Non-pigmented ciliary epithelial cell (primary cell): ENCODE measurements around the gene NLRX1.
"Not testable (repeated sequence)": the region's sequence is repeated elsewhere in the genome, so short reads cannot be mapped to it uniquely, and the experiment has no call there.

ENCODE experiments used
- DNase-seq: peaks from one replicate; pipeline ENCODE4 v3.0.0-alpha.2; 2010; ENCODE audit warnings: low read depth

Gene NLRX1

DNA sequence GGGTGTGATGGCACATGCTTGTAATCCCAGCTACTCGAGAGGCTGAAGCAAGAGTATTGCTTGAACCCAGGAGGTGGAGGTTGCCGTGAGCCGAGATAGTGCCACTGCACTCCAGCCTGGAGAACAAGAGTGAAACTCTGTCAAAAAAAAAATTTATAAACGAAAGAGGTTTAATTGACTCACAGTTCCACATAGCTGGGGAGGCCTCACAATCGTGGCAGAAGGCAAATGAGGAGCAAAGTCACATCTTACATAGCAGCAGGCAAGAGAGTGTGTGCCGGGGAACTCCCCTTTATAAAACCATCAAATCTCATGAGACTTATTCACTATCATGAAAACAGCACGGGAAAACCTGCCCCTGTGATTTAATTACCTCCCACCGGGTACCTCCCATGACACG, 15.9 kb downstream of the NLRX1 start:
- DNase-seq, result not testable (repeated sequence)

DNA sequence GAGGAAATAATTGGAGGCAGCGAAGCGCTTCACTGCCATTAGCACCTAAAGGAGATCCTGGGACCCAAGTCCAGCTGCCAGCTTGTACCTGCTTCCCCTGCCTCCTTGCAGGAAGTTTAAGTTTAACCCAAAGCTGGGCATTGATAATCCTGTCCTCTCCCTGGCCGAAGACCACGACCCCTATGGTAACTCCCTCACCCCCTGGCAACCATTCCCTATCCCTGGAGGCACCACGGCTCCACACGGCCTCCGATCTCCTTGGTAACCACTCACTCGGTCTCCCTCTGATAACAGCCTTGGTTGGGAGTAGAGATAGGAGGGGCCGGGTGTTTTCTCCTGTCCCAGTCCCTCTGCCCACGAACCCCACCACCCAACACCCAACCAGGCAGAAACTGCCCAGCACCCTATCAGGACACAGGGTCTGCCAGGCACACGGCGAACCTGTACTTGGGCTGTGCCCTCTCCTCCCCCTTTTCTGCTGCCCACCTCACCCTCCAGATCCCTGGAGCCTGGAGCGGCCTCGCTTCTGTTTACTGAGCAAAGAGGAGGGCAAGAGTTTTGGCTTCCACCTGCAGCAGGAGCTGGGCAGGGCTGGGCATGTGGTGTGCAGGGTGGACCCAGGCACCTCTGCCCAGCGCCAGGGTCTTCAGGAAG, 17.6 kb downstream of the NLRX1 start:
- no peak for DNase-seq

DNA sequence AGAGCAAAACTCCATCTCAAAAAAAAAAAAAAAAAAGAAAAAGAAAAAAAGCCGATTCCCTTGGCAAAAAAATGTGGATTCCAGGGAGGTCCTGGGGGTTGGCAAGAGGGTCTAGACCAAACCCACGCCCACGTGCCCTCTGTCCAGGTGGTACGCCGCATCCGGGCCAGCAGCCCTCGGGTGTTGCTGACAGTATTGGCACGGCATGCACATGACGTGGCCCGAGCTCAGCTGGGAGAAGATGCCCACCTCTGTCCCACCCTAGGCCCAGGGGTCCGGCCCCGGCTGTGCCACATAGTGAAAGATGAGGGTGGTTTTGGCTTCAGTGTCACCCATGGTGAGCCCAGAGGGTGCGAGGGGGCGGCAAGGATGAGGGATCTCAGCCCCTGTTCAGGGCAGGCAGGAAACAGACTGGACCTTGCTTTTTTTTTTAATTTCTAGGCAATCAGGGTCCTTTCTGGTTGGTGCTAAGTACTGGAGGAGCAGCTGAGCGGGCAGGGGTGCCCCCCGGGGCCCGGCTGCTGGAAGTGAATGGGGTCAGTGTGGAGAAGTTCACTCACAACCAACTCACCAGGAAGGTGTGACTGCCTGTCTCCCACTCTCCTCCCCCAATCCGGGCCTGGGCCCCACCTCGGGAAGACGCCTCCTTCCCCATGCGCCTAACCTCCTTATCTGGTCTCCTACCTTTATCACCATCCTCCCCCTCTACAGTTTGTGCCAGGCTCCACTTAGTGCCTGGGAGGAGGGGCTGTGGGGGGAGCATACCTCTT, 18.8 kb downstream of the NLRX1 start:
- no peak for DNase-seq

DNA sequence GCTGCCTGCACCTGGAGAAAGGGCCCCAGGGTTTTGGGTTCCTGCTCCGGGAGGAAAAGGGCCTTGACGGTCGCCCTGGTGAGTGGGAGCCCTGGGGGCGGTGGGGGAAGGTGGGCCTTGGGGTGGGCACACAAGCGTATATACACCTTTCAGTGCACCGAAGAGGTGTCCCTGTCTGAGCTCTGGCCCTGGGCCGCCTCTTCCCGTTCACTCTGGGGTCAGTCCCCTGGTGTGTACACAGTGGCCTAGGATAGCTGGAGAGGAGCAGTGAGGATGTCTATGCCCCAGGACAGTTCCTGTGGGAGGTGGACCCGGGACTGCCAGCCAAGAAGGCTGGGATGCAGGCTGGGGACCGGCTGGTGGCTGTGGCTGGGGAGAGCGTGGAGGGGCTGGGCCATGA, 19.5 kb downstream of the NLRX1 start:
- DNase-seq, result no peak

DNA sequence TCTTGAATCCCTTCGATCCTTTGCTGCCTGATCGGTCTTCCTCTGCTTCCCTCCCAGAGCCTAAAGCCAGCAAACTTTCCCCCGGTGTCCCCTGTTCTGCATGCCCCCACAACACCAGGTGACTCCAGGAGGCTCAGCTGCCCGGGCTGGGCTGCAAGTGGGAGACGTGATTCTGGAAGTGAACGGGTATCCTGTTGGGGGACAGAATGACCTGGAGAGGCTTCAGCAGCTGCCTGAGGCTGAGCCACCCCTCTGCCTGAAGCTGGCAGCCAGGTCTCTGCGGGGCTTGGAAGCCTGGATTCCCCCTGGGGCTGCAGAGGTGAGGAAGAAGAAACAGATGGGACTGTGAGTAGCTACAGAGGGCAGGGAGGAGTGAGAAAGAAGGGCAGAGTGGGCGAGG, 20.4 kb downstream of the NLRX1 start:
- no peak for DNase-seq

DNA sequence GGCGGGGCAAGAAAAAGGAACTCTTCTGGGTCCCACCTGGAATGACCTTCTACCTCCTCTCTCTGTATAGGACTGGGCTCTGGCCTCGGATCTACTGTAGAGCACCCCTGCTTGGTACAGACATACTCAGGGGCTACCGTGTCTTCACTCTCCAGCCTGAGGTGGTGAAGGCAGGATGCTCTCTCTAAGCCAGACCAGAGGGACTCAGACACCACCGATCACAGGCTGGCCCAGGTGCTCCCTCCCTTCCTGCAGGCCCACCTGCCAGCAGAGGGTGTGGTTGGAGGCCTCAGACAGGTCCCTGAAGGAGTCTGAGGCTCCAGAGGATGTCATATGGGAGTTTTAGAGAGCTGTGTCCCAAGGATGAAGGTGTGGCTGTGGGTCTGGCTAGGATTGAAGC, 20.9 kb downstream of the NLRX1 start:
- DNase-seq, result no peak

DNA sequence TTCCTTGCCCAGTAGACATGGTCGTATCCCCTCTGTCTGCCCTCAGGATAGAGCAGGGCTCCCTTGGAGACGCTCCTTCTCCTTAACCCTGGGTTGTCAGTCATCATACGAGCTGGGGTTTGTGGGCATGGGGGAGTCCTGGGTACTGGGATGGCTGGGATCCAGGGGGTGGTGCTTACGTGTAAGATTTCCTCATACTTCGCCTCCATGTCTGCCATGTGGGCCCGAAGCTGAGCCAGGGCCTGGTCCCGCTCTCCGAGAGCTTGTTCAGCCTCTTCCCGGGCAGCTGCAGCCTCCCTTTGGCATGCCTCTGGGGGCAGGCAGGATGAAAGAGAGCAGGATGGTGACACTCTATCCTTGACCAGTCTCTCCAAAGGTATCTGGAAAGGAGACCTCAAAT, 22.0 kb downstream of the NLRX1 start:
- DNase-seq, result no peak

DNA sequence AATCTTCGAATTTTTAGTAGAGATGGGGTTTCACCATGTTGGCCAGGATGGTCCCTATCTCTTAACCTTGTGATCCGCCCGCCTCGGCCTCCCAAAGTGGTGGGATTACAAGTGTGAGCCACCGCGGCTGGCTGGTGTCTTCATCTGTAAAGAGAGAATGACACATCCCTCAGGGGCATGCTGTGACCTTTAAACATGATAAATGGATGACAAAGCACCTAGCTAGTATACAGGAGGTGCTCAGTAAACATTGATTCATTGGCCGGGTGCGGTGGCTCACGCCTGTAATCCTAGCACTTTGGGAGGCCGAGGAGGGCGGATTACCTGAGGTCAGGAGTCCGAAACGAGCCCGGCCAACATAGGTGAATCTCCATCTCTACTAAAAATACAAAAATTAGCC, 22.7 kb downstream of the NLRX1 start:
- not testable (repeated sequence) for DNase-seq

DNA sequence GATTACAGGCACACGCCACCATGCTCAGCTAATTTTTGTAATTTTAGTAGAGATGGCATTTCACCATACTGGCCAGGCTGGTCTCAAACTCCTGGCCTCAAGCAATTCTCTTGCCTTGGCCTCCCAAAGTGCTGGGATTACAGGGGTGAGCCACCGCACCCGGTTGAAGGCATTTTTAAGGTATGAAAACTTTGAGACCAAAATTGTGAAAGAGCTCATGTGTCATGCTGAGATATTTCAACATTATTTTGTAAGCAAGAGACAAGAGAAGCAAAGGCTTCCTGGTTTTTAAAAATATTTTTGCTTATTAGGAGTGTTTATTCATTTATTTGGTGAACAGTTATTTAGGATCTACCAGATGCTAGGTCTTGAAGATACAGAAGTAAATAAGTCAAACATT, 23.6 kb downstream of the NLRX1 start:
- DNase-seq, result no peak

DNA sequence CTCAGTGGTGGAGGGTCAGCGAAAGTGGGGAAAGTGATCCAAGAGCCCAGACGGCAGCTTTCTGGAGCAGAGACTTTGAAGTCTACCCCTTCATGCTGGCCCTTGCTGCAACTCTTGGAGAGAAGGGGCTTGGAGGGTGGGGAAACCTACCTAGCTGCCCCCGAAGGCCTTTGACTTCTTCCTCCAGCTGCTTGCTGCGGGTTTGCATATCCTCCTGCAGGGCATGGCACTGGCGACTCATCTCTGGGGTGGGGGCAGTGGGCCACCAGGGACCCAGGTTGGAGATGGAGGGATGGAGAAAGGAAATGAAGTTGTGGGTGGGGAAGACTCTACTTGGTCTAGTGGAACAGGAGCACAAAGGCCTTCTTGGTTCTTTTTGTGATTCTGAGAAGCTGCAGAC, 24.5 kb downstream of the NLRX1 start:
- DNase-seq, result no peak

DNA sequence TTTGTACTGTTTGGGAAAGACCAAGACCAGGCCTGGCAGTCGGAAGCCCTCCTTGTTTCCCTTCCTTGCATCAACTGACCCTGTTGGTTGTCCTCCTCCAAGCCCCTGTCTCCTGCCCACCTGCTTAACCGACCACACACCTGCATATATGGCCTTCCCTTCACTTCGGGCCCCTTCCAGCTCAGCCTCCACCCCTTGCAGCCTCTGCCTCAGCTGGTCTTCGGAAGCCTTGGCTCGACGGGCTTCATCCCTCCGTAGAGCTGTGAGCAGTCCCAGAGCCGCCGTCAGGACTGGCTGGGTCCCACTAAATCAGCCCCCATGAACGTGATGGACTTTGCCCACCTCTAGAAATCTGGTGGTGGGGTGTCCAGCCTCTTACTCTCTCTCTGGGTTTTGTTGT, 25.1 kb downstream of the NLRX1 start:
- no peak for DNase-seq

DNA sequence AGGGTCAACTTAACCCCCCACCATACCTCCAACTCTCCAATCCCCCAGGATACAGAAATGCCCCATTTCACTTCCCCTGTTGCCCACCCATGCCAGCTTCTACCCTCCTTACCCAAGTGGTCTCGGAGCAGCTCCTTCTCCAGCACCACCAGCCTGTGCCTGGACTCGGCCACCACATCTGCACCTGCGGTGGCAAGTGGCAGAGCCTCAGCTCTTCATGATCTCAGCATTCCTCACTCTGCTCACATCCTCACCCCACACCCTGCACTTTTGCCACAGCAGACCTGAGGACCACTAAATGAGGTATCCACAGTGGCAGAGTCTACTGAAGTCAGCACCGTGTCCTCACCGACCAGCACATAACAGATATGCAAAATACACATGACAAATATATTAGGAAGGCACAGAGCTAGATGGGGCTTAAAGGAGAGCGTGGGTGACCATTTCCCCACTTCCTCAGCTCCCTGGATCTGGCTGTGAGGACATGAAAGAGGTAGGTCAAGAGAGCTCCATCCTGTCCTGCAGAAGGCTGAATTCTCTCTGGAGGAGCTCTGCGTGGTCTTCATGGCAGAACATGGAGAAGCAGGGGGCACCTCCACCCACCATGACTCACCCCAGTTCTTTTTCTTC, 26.4 kb downstream of the NLRX1 start:
- DNase-seq, result no peak

DNA sequence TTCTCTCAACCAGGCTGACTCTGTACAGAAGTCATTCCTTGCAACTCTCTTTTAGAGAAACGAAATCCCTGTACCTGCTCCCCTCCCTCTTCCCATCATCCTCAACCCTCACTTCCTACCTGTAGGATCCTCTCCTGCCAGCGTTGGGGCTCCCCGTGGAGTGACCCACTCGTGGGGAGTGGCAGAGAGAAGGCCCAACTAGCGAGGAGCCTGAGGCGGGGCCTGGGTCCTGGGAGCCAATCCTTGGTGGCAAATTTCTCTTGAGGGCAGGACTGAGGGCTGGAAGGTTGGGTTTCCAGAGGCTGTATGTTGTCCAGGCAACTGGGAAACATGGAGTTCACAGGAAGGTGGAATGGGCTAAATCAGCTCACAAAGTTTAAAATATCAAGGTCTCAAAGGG, 27.2 kb downstream of the NLRX1 start:
- no peak for DNase-seq

DNA sequence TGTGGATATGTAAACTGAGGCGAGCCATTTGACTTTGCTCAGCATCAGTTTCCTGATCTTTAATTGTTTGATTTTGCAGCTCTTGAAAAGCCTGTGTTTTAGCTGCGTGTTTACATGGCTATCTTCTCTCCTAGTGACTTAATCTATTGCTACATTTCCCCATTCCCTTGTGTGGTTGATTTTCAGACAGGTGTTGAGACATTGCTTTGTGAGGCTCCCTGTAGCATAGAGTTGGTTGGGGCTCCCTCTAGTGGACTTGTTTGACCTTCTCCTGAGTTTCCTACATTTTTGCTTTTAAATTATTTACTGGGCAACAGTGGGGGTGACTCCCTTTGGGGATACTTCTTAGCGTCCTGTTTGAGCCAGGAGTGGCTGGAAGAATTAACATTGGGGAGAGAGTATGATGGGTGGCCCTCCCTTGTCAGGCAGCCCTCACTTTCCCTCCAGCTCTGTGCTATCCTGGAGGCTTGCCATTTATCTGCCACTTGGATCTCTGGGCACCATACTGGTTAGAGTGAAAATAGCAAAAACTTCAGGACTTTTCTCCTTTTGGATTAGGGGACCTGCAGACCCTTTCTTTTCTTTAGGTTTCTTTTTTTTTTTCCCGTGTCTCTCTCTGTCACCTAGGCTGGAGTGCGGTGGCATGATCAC, 28.4 kb downstream of the NLRX1 start:
- peak; percentile 52 for DNase-seq

DNA sequence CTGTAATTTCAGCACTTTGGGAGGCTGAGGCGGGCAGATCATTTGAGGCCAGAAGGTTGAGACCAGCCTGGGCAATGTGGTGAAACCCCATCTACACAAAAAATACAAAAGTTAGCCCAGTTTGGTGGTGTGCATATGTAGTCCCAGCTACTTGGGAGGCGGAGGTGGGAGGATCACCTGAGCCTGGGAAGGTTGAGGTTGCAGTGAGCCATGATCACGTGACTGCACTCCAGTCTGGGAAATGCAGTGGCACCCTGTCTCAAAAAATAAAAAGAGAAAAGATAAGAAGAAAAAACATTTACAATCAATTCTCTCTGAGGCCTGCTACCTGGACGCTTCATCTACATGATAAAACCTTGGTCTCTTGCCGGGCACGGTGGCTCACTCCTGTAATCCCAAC, 30.4 kb downstream of the NLRX1 start:
- no peak for DNase-seq

DNA sequence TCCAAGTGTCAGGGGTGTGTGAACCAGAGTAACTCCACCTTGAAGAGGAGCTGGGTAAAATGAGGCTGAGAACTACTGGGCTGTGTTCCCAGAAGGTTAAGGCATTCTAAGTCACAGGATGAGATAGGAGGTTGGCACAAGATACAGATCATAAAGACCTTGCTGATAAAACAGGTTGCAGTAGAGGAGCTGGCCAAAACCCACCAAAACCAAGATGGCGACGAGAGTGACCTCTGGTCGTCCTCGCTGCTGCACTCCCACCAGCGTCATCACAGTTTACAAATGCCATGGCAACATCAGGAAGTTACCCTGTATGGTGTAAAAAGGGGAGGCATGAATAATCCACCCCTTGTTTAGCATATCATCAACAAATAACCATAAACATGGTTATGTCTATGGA, 32.7 kb downstream of the NLRX1 start:
- DNase-seq, result not testable (repeated sequence)

DNA sequence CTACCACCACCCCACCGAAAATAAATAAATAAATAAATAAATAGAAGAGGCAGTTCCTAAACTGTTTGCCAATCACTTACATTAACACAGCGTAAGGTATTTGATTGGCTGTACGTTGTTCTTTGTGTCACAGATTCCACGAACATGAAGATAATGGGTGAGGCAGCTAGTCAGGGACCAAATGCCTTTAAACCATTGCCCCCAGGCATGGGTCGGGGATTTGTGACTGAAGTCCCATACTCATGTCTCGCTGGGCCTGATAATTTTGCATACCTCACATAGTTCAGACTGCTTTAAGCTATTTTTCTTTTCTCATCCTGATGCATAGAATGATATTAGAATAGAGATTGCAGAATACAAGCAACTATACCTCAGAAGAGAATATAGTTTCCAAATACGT, 34.0 kb downstream of the NLRX1 start:
- DNase-seq, result no peak

DNA sequence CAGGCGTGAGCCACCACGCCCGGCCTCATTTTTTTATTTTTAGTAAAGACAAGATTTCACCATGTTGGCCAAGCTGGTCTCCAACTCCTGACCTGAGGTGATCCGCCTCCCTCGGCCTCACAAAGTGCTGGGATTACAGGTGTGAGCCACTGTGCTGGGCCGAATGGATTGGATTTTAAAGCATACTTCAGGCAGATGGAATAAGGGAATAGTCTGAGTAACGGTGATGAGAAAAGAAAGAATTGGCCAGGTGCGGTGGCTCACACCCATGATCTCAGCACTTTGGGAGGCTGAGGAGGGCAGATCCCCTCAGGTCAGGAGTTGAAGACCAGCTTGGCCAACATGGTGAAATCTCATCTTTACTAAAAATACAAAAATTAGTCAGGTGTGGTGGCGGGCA, 35.5 kb downstream of the NLRX1 start:
- DNase-seq, result no peak

DNA sequence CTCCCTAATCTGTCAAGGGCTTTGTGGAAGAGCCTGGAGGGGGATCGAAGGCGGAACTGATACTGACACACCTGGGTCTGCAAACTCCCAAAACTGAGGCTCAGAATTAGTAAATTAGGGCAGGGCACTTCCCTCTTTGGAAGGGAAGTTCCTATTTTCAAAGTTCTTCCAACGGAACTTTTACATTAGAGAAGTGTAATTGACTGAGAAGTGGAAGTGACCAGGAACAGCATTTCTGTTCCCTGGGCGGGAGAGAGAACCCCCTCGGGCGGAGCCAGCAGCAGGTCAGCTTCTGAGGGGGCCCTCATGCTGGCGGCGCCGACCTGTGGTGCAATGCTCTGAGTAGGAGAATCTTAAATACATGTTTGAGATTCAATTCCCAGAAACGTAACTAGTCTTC, 36.6 kb downstream of the NLRX1 start:
- no peak for DNase-seq

DNA sequence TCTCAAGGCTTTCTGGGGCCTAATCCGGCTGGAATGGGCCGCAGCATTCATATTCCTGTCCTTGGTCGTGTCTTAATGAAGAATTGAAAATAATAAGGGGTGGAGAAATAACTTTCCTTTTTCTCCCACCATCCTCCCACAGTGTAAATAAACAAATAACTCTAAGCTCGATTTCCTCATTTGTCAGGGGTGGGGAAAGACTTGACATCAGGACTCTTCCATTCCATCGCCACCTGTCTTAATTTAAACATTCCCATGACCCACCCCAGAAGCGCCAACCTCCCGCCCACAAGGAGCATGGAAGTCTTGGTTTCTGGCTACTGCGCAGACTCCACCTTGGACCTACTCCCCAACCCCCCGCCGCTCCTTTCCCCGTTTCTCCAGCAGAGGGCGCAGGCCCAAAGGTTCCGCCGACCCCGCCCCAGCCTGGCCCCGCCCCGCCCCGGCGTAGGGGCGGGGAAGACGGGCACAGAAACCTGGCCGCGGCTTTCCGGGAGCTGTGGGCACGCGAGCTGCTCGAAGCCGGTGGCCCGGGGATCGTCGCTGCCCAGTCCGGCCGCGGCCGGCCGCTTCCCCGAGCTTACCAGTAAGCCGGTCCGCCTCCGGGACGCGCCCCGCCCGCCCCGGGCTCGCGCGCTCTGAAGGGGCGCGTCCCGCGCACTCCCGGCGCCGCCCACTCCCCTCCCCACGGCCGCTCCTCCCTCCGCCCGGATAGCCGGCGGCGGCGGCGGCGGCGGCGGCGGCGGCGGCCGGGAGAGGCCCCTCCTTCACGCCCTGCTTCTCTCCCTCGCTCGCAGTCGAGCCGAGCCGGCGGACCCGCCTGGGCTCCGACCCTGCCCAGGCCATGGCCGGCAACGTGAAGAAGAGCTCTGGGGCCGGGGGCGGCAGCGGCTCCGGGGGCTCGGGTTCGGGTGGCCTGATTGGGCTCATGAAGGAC, 37.3 kb downstream of the NLRX1 start, which contains the start of gene CBL:
Gene CBL, plus strand, starts transcription at position 766 of the 937 bp plus-strand sequence. Its CDS starts 79 bp downstream, at position 845.
- DNase-seq, result peak; percentile 57

DNA sequence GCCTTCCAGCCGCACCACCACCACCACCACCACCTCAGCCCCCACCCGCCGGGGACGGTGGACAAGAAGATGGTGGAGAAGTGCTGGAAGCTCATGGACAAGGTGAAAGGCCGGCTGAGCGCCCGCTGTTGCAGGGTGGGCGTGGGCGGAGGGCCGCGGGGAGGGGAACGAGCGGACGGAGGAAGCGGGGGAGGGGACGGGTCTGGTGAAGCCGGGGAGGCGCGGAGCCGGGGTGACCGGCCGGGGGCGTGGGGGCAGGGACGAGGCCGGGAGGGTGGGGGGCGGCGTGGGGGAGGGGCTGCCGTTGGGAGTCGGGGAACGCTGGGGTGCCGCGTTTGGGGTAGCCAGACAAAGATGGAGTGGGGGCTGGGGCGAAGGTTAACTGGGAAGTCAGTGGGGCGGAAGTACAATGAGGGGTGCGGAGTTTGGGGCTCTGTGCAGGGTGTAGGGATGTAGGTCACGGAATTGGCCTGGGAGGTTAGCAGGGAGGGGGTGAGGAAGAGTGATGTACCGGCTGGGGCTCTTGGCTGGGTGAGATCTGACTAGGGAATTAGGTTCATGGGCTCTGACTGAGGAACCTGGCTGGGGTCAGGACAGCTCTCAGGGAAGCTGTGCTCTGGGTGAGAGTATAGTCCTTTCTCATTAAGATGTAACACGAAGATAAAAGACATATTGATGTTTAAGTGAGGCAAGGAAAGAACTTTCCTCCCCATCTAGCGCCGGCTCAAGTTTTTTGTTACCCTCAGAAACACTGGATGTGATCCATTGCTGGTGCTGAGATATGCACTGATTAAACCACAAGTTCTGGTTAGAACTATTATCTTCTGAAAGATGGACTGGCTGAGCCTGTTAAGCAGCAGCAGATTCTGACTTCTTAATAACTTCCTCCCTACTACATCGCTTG, 38.2 kb downstream of the NLRX1 start:
- DNase-seq, result no peak
